SU-DHL-6 (cell line): ENCODE data around the gene RASGRF2.

Experiments used
- EZH2phosphoT487 ChIP-seq: fragments of 200-600 bp; sonication (generic), shearing (Covaris generic); conservative IDR thresholded peaks from 2 replicates; pipeline ENCODE4 v1.6.1; 2018; ENCODE audit warnings: mild to moderate bottlenecking, antibody characterized with exemption, low read length, moderate library complexity, mixed read lengths
- TF ChIP-seq, protein P1 (sequence below): fragments of 200-600 bp; sonication (generic); IDR thresholded peaks from one replicate; pipeline ENCODE4 v1.5.1; 2017; ENCODE audit warnings: antibody characterized with exemption, mild to moderate bottlenecking, low read length, moderate library complexity; ENCODE audit not compliant: insufficient read depth, poor library complexity, severe bottlenecking

DNA sequence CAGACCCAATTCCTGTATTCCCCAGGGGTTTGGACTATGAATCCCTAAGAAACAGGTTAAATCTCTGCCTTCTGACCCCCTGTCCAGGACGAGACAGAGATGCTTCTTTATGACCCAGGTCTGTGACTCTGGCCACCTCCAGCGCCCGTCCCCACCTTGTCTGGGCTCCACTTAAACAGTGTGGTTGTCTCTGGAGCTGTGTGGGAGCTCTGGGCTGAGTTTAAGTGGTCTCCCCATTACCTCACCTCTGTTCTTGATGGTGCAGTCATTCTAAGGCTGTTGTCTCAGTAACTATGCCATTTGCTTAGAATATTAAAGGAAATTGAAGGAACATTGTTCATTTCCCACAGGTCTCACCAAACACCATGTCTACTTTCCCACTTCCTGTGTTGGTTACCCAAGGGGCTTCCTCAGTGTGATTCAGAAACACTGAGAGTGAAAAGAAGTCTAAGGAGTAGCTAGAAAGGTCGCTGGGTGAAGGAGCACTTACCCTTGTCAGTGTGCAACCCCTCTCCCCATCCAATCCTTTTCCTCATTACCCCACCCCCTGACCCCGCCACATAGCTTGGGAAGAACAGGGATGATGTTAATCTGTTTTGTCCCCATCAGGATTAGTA, 145.2 kb downstream of the RASGRF2 start:
- TF ChIP-seq, protein P1, sequence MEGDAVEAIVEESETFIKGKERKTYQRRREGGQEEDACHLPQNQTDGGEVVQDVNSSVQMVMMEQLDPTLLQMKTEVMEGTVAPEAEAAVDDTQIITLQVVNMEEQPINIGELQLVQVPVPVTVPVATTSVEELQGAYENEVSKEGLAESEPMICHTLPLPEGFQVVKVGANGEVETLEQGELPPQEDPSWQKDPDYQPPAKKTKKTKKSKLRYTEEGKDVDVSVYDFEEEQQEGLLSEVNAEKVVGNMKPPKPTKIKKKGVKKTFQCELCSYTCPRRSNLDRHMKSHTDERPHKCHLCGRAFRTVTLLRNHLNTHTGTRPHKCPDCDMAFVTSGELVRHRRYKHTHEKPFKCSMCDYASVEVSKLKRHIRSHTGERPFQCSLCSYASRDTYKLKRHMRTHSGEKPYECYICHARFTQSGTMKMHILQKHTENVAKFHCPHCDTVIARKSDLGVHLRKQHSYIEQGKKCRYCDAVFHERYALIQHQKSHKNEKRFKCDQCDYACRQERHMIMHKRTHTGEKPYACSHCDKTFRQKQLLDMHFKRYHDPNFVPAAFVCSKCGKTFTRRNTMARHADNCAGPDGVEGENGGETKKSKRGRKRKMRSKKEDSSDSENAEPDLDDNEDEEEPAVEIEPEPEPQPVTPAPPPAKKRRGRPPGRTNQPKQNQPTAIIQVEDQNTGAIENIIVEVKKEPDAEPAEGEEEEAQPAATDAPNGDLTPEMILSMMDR, result no peak
- no peak for TF ChIP-seq EZH2phosphoT487
